SK-N-SH (cell line): Measurements from ENCODE around the gene CHEK2. TPM values are rescaled to one million over a fixed set of nuclear protein-coding genes. Genes with fewer than 3 reads are reported as not detected.

Experiments used
- CTCF ChIA-PET: fragments of 300-600, 350-600 bp; formaldehyde crosslinking; extraction: SDS; loops from one replicate; lab custom pipeline; 2021; lab: Yijun Ruan, JAX
- POLR2A ChIA-PET: fragments of 350-600 bp; sonication (Branson Sonifier 250); formaldehyde crosslinking; extraction: SDS; loops from one replicate; lab custom pipeline; 2020; ENCODE audit warnings: antibody characterized with exemption, inconsistent platforms; lab: Yijun Ruan, JAX
- DNase-seq: peaks from one replicate; pipeline ENCODE4 v3.0.0; 2012
- H2AFZ ChIP-seq: fragments of 200-600 bp; sonication (generic); 2 replicates; pipeline ENCODE4 v1.8.1; 2016; ENCODE audit warnings: antibody characterized with exemption, mild to moderate bottlenecking, low read depth
- H3F3A ChIP-seq: fragments of 200-600 bp; sonication (generic); replicated peaks from 2 replicates; pipeline ENCODE3; 2016; ENCODE audit warnings: antibody characterized with exemption, mild to moderate bottlenecking; ENCODE audit not compliant: insufficient read depth
- H3K27ac ChIP-seq, 2 experiments: fragments of 200-500 bp in 1 of 2; fragments of 200-600 bp in 1 of 2; sonication (Bioruptor generic) in 1 of 2; sonication (generic), shearing (Covaris generic) in 1 of 2; 2 replicates each; pipeline versions ENCODE4 v1.5.1 to v1.6.1; 2014 to 2016; ENCODE audit warnings: low read depth in 2 of 2, inconsistent platforms in 1 of 2, low read length in 1 of 2, mild to moderate bottlenecking in 1 of 2, mixed read lengths in 1 of 2
- H3K27me3 ChIP-seq: fragments of 200-600 bp; sonication (generic), shearing (Covaris generic); 2 replicates; pipeline ENCODE4 v1.6.1; 2016; ENCODE audit warnings: mixed run types; ENCODE audit not compliant: insufficient read depth
- H3K36me3 ChIP-seq, 2 experiments: fragments of 200-500 bp in 1 of 2; fragments of 200-600 bp in 1 of 2; sonication (Bioruptor generic) in 1 of 2; sonication (generic) in 1 of 2; replicated peaks in 1 of 2; 2 replicates each; pipeline versions ENCODE3 to v1.5.1; 2014 to 2016; ENCODE audit warnings: low read length in 1 of 2, mild to moderate bottlenecking in 1 of 2; ENCODE audit not compliant: insufficient read depth in 2 of 2, control insufficient read depth in 1 of 2
- H3K4me1 ChIP-seq, 2 experiments: fragments of 200-500 bp in 1 of 2; fragments of 200-600 bp in 1 of 2; sonication (Bioruptor generic) in 1 of 2; sonication (generic), shearing (Covaris generic) in 1 of 2; 2 replicates each; pipeline versions ENCODE4 v1.5.1 to v1.6.1; 2014 to 2016; ENCODE audit warnings: low read depth in 1 of 2, low read length in 1 of 2, mixed run types in 1 of 2; ENCODE audit not compliant: insufficient read depth in 2 of 2, control insufficient read depth in 1 of 2
- H3K4me2 ChIP-seq: fragments of 200-600 bp; sonication (generic), shearing (Covaris generic); 2 replicates; pipeline ENCODE4 v1.6.1; 2017; ENCODE audit warnings: mixed run types
- H3K4me3 ChIP-seq, 2 experiments: fragments of 200-500 bp in 1 of 2; fragments of 200-600 bp in 1 of 2; sonication (Bioruptor generic) in 1 of 2; sonication (generic), shearing (Covaris generic) in 1 of 2; 2 replicates each; pipeline versions ENCODE4 v1.5.1 to v1.8.1; 2014 to 2016; ENCODE audit warnings: low read depth in 2 of 2, inconsistent platforms in 1 of 2, low read length in 1 of 2, mild to moderate bottlenecking in 1 of 2, mixed read lengths in 1 of 2, moderate library complexity in 1 of 2
- H3K79me2 ChIP-seq: fragments of 200-600 bp; sonication (generic); 2 replicates; pipeline ENCODE4 v1.8.1; 2017; ENCODE audit warnings: mild to moderate bottlenecking; ENCODE audit not compliant: insufficient read depth
- H3K9ac ChIP-seq: fragments of 200-600 bp; sonication (generic); 2 replicates; pipeline ENCODE4 v1.6.1; 2017; ENCODE audit warnings: mixed run types
- H3K9me2 ChIP-seq: fragments of 200-600 bp; sonication (generic); 2 replicates; pipeline ENCODE4 v1.6.1; 2017; ENCODE audit warnings: mixed run types
- H3K9me3 ChIP-seq: fragments of 200-600 bp; sonication (generic); 2 replicates; pipeline ENCODE4 v1.6.1; 2017; ENCODE audit warnings: mixed run types, mild to moderate bottlenecking, moderate library complexity
- H4K20me1 ChIP-seq: fragments of 200-600 bp; sonication (generic); 2 replicates; pipeline ENCODE4 v1.6.1; 2017; ENCODE audit warnings: mild to moderate bottlenecking, mixed run types; ENCODE audit not compliant: insufficient read depth
- CHD2 ChIP-seq: fragments of 150-350 bp; IDR thresholded peaks from 2 replicates; pipeline ENCODE4 v1.6.1; 2018; ENCODE audit warnings: low read length; ENCODE audit not compliant: partially characterized antibody
- EZH2phosphoT487 ChIP-seq: fragments of 200-600 bp; sonication (generic); IDR thresholded peaks from 2 replicates; pipeline ENCODE4 v1.6.1; 2017; ENCODE audit warnings: low read depth, mixed run types, mild to moderate bottlenecking, antibody characterized with exemption, moderate library complexity, borderline replicate concordance
- FOSL2 ChIP-seq: IDR thresholded peaks from 2 replicates; pipeline ENCODE4 v1.4.0; 2012; ENCODE audit warnings: low read depth, mild to moderate bottlenecking, moderate library complexity, borderline replicate concordance
- GABPA ChIP-seq: IDR thresholded peaks from 2 replicates; pipeline ENCODE4 v1.4.0; 2012; ENCODE audit warnings: low read depth, mild to moderate bottlenecking
- NFIC ChIP-seq: IDR thresholded peaks from 2 replicates; pipeline ENCODE4 v1.4.0; 2012; ENCODE audit warnings: borderline replicate concordance
- RFX5 ChIP-seq: IDR thresholded peaks from 2 replicates; pipeline ENCODE4 v1.6.1; 2012; ENCODE audit warnings: mild to moderate bottlenecking, improper control_type of control experiment, low read length
- SIN3A ChIP-seq: IDR thresholded peaks from 2 replicates; pipeline ENCODE4 v1.6.1; 2012; ENCODE audit warnings: low read depth, mild to moderate bottlenecking, low read length, moderate library complexity, borderline replicate concordance
- TAF1 ChIP-seq: IDR thresholded peaks from 2 replicates; pipeline ENCODE4 v1.6.1; 2012; ENCODE audit warnings: low read depth, mild to moderate bottlenecking, low read length, moderate library complexity, borderline replicate concordance
- YY1 ChIP-seq: IDR thresholded peaks from 2 replicates; pipeline ENCODE4 v1.4.0; 2012; ENCODE audit warnings: low read depth, mild to moderate bottlenecking
- WGBS: methylation state at CpG from one replicate; pipeline ENCODE4 v1.1.6; 2017; ENCODE audit warnings: low lambda C conversion rate; 5-methylcytosine and 5-hydroxymethylcytosine counted together
- polyA plus RNA-seq, 3 experiments: library from polyadenylated mRNA; depleted of rRNA; stranded (reverse); fragments of >200 nt; gene quantifications; 2 replicates each; pipeline ENCODE4 v1.2.3, GENCODE V29; 2012
- TF ChIP-seq, protein P1 (sequence below): IDR thresholded peaks from 2 replicates; pipeline ENCODE4 v1.6.1; 2012; ENCODE audit warnings: mild to moderate bottlenecking, low read depth, low read length, moderate library complexity
- TF ChIP-seq, protein P2 (sequence below): IDR thresholded peaks from 2 replicates; pipeline ENCODE4 v1.4.0; 2012; ENCODE audit warnings: low read depth, borderline replicate concordance
- TF ChIP-seq, protein P3 (sequence below): IDR thresholded peaks from 2 replicates; pipeline ENCODE4 v1.4.0; 2012; ENCODE audit warnings: low read depth, borderline replicate concordance
- TF ChIP-seq, protein P4 (sequence below): fragments of 150-350 bp; IDR thresholded peaks from 2 replicates; pipeline ENCODE4 v1.6.1; 2016; ENCODE audit warnings: mild to moderate bottlenecking, low read depth, low read length

CHEK2 gene
- polyA plus RNA-seq, 1 of the 3 experiments (the other 2 are of a cell fraction): 12.0 TPM

DNA sequence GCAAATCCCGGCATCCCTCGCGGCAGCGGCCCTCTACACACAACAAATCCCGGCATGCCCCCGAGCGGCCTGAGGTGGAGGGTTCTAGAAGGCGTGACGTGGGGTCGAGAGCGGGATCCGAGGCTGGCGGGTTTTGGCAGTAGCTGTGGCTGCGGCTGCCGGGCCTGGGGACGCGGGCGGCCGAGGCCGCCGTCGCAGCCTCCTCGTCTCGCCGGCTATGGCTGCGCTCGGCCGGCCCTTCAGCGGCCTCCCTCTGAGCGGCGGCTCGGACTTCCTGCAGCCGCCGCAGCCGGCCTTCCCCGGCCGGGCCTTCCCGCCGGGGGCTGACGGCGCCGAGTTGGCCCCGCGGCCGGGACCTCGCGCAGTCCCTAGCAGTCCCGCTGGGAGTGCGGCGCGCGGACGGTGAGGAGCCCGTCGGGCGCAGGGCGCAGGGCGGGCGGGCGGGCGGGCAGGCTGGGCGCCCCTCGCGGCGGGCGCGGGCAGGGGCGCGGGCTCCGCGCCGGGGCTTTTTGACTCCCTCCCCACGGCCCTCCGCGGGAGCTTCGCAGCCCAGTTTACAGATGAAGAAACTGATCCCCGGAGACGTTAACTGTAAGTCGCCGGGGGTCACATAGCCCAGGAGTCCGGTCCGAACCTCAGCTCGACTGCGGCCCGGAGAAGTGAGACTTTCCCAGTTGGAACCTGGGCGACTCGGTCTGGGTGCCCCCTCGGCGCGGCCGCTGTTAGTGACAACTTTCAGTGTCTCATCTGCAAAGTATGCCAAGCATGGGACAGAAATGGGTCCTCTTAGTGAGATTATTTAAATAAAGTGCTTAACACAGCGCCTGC lies 31.2 kb upstream of the CHEK2 start, which contains the start of gene CCDC117 (continued):
- TF ChIP-seq, protein P1, sequence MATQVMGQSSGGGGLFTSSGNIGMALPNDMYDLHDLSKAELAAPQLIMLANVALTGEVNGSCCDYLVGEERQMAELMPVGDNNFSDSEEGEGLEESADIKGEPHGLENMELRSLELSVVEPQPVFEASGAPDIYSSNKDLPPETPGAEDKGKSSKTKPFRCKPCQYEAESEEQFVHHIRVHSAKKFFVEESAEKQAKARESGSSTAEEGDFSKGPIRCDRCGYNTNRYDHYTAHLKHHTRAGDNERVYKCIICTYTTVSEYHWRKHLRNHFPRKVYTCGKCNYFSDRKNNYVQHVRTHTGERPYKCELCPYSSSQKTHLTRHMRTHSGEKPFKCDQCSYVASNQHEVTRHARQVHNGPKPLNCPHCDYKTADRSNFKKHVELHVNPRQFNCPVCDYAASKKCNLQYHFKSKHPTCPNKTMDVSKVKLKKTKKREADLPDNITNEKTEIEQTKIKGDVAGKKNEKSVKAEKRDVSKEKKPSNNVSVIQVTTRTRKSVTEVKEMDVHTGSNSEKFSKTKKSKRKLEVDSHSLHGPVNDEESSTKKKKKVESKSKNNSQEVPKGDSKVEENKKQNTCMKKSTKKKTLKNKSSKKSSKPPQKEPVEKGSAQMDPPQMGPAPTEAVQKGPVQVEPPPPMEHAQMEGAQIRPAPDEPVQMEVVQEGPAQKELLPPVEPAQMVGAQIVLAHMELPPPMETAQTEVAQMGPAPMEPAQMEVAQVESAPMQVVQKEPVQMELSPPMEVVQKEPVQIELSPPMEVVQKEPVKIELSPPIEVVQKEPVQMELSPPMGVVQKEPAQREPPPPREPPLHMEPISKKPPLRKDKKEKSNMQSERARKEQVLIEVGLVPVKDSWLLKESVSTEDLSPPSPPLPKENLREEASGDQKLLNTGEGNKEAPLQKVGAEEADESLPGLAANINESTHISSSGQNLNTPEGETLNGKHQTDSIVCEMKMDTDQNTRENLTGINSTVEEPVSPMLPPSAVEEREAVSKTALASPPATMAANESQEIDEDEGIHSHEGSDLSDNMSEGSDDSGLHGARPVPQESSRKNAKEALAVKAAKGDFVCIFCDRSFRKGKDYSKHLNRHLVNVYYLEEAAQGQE: no peak
- TF ChIP-seq TAF1: peak; percentile 72

DNA sequence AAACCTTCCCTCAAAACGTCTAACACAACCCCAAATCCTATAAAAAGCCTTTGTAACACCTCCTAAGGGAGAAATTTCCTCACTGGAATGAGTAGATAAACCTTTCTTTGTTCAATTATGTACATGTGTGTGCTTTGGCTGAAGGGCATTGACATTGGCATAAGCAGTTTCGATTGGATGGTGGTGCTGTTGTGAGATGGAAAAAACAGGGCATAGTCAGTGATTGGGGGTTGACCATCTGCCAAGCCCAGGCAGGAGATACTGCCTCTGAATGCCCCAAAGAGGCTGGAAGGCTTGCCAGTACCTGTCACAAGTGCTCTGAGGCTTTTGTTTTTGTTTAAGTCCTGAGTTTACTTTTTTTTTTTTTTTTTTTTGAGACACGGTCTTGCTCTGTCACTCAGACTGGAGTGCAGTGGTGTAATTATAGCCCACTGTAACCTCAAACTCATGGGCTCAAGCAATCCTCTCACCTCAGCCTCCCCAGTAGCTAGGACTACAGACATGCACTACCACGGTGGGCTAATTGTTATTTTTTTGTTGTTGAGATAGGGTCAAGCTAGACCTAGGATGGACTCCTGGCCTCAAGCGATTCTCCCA lies 29.7 kb upstream of the CHEK2 start:
- no peaks in the 10 kb centered on the region for H3K9me2 ChIP-seq
- no peak for DNase-seq
- peaks cover 7% of the 10 kb centered on the region for H3F3A ChIP-seq
- no peak overlapping the region for H3K9ac ChIP-seq
- WGBS: 73% methylated on average over 5 of the region's 5 CpGs
- H3K27ac ChIP-seq: no peak overlapping the region
- peaks cover 0 to 19% of the 10 kb centered on the region in 2 experiments for H3K36me3 ChIP-seq
- no peaks in the 10 kb centered on the region for H4K20me1 ChIP-seq
- peaks cover 33% of the 10 kb centered on the region for H3K79me2 ChIP-seq
- no peak overlapping the region for H3K4me2 ChIP-seq
- H3K27me3 ChIP-seq: no peaks in the 10 kb centered on the region
- ChIA-PET CTCF (interaction anchor here (2.0 to 3.2 kb wide), 3 partner anchors 28 to 170 kb away, joined by 7 to 17 read pairs (median 9); partner anchors contain the start of gene XBP1), POLR2A (no interaction called here)
- H3K4me1 ChIP-seq: no peaks in the 10 kb centered on the region
- H3K9me3 ChIP-seq: no peaks in the 10 kb centered on the region
- no peak overlapping the region for H2AFZ ChIP-seq
- no peak overlapping the region for H3K4me3 ChIP-seq
- no peak for TF ChIP-seq GABPA
- no peak for TF ChIP-seq CHD2
- TF ChIP-seq, protein P2, sequence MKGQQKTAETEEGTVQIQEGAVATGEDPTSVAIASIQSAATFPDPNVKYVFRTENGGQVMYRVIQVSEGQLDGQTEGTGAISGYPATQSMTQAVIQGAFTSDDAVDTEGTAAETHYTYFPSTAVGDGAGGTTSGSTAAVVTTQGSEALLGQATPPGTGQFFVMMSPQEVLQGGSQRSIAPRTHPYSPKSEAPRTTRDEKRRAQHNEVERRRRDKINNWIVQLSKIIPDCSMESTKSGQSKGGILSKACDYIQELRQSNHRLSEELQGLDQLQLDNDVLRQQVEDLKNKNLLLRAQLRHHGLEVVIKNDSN: no peak
- TF ChIP-seq YY1: no peak
- TF ChIP-seq, protein P3, sequence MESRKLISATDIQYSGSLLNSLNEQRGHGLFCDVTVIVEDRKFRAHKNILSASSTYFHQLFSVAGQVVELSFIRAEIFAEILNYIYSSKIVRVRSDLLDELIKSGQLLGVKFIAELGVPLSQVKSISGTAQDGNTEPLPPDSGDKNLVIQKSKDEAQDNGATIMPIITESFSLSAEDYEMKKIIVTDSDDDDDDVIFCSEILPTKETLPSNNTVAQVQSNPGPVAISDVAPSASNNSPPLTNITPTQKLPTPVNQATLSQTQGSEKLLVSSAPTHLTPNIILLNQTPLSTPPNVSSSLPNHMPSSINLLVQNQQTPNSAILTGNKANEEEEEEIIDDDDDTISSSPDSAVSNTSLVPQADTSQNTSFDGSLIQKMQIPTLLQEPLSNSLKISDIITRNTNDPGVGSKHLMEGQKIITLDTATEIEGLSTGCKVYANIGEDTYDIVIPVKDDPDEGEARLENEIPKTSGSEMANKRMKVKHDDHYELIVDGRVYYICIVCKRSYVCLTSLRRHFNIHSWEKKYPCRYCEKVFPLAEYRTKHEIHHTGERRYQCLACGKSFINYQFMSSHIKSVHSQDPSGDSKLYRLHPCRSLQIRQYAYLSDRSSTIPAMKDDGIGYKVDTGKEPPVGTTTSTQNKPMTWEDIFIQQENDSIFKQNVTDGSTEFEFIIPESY: no peak
- TF ChIP-seq, protein P1: no peak
- TF ChIP-seq, protein P4, sequence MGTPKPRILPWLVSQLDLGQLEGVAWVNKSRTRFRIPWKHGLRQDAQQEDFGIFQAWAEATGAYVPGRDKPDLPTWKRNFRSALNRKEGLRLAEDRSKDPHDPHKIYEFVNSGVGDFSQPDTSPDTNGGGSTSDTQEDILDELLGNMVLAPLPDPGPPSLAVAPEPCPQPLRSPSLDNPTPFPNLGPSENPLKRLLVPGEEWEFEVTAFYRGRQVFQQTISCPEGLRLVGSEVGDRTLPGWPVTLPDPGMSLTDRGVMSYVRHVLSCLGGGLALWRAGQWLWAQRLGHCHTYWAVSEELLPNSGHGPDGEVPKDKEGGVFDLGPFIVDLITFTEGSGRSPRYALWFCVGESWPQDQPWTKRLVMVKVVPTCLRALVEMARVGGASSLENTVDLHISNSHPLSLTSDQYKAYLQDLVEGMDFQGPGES: no peak
- no peak for TF ChIP-seq TAF1
- no peak for TF ChIP-seq SIN3A
- TF ChIP-seq EZH2phosphoT487: no peak
- no peak for TF ChIP-seq NFIC
- no peak for TF ChIP-seq RFX5
- no peak for TF ChIP-seq FOSL2
